Hepatic stellate cell (primary cell): ENCODE results near the gene GNS.

Experiments used
- DNase-seq: peaks from one replicate; pipeline ENCODE4 v3.0.0; 2011; ENCODE audit warnings: low spot score

GNS gene

DNA sequence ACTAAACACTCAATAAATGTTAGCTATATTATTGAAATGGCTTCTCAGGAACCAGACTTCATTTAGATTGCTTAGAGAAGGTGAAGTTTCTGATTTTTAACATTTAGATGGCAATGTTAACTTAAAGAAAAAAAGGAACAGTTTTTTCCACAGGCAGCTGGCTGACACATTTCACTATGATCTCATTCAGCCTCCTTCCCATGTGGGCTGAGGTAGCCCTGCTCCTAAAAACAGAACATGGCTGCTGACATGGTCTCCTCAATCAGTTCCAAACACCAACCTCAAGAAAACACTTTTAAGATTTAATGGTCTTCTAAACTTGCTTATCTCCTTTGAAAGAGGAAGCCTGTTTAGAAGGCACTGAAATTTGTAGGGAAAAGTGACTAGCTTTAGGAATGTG is 23.8 kb downstream of the GNS start:
- no peak for DNase-seq

GRCh38 chr12:64733857-64734256 is 25.3 kb downstream of the GNS start:
- DNase-seq, result no peak

GRCh38 chr12:64731683-64732082 is 27.5 kb downstream of the GNS start:
- no peak for DNase-seq

DNA sequence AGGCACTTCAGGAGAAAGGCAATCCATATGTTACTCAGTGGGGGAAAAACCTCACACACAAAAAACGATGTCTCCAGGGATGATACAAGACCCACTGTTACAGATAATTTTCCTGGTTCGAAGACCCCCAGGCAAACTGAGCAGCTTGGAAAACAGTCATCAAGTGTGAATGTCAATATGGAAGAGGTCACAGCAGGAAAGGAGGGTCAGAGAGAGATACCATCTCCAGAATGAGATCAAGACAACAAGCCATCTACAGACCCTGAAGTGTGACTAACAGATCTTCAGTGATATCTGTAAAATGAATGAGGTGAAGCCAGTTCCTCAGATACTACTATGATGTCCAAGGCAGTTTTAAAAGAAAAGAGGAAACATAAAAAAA is 28.6 kb downstream of the GNS start:
- no peak for DNase-seq

DNA sequence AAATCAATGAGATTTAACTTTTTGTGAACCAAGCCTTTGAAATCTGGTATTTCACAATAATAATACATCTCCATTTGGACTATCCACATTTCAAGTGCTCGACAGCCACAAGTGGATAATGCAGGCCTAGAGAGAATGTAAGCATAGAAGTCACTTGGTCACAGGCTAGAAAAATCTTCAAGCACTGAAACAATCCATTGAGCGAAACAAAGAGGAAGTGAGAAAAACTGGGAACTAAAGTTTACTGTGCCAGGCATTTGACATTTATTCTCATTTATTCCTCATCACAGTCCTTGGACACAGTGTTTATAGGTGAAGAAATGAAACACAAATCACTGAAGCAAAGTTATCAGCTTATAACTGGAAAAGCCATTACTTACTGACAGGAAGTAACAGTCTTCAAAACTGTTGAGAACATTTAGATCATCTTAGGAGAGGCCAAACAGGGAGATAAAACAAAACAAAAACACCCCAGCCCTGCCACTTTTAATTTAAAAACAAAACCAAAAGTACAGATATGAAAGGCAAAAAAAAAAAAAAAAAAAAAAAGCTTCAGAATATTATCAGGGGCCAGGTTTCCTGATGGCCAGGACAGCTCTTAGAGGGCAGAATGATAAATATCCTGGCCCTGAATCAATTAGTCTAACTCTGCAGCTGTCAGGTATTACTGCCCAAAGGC is 29.2 kb downstream of the GNS start:
- no peak for DNase-seq

DNA sequence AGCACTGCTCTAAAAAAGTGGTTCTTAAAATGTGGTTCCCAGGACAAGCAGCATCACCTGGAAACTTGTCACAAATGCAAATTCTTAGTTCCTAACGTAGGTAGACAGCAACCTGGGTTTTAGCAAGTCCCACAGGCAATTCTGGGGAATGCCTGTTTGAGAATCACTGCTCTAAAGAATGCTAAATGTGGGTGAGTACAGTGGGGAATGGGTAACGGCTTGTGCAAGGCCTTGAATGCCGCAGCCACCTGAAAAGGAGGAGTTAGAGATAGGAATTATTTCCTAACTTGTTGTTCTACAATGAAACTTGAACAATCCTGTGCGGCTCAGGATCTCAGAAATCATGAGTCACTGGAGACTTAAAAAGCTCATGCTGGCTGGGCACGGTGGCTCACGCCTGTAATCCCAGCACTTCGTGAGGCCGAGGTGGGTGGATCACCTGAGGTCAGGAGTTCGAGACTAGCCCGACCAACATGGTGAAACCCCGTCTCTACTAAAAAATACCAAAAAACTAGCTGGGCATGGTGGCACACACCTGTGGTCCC is 34.9 kb downstream of the GNS start:
- DNase-seq, result no peak

DNA sequence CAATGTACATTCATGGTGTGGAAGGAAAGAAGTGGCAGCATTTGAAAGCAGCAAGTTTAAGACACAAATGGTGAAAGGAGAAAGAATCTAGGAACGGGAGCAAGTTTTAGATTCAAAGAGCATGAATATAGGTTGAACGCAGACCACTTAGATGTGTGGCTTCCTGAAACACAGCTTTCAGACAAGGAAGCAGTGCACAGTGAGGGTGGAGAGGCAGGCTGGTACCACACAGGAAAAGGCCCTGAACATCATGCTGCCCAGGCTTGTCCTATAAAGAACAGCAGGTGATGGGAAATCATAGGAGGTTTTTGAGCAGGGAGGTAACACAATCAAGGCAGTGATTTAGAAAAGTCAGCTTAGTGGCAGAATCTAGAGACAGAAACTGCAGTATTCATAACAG is 35.6 kb downstream of the GNS start:
- DNase-seq, result no peak

DNA sequence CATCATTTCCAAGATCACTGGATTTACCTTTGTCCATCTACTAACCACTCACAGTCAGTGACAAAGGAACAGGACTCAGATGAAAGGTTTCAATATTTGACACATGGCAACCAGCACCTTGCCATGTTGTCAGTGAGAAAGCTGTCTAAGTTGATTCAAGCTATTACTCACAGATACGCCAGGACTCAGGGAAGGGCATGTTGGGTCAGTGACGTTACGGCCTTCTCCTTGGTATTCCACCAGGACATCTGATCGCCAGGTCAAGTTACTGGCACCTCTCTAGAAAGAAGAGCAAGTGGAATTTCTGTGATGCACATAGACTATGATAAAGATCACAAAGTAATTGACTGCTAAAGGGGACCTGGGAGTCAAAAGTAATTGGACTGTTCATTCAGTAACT is 36.4 kb downstream of the GNS start:
- DNase-seq, result no peak

DNA sequence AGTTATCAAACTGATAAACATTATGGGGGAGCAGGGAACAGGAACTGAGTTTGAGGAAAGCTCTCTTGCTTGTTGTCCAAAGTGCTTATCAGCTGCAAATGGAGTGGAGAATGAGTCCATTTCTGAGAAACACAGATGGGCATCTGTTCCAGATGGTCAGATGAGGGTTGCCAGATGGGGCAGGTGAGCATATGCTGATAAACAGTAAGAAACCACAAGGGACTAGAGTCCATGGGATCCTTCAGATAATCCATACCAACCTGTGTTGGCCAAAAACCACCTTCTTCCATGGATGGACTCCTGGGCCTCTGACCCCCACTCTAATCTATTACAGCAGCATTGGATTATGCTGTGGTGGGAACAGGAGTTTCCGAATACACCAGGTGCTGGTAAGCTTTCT is 38.3 kb downstream of the GNS start:
- DNase-seq, result no peak

DNA sequence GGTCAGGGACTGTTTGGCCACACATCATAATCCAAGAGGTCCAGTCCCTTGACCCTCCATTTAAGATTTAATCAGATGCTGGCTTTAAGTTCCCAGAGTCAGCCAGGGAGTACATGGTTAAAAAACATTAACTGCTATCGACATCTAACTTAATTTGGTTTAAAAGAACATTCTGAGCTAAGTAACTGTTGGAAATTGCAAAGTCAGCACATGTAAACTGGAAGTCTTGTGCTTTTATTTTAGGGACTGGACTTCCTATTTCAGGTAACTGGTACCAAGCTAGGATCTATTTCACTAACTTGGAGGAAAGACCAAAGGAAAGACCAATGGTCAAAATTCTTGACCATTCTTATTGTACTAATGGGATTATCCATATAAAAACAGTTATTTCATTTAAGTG is 40.6 kb downstream of the GNS start:
- no peak for DNase-seq

GRCh38 chr12:64716839-64717455 is 42.3 kb downstream of the GNS start:
- no peak for DNase-seq

DNA sequence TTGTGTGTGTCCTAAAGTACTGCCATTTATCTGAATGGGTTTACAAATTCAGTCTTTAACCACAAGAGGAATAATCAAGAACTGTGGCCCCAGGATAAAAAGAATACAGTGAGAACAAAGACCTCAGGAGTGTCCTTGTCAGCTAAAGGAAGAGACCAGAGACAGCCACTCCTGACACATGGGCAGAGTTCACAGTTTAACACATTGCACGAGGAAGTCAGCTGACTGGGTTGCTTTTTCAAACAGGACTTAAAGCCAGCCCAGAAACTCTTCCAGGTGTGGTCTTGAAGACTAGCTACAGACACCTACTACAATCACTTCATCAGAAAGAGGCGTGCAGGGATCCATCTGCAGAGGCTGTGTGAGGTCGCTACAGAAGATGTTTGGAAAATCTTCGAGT is 42.8 kb downstream of the GNS start:
- no peak for DNase-seq

GRCh38 chr12:64714551-64714968 is 44.6 kb downstream of the GNS start:
- DNase-seq, result no peak

DNA sequence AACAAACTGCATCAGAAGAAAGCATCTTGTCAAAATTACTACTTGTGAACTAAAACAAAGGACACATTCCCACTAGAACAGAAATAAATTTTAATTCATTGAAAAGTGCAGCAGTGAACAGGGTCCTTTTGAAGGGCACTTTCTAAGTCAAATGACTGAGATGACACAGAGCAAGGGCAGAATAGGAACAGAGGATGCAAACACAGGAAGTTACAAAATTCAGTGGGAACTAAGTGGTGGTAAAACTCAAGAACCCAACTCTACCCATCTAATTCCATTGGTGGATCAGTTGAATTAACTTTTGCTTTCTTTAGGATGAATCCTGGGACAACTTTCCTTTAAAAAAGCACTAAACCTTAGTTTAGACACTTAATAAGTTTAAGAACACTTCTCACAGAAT is 45.8 kb downstream of the GNS start:
- DNase-seq, result no peak

DNA sequence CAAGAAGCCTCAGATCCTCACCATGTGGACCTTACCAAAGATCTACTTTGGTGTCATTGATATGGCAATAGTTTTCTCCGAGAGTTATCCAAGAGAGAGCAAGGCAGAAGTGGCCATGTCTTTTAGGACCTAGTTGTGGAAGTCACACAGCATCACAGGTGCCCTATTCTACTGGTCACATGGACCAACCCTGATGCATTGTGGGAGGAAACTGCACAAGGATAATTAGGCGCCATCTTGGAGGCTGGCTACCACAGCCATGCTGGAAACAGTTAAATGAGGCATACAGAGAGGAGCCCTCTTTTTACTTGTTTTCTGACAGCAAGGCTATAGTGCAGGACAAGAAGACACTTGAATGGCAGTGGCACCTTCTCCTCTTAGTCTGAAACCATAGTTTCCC is 49.8 kb downstream of the GNS start:
- DNase-seq, result no peak

GRCh38 chr12:64707926-64708325 is 51.3 kb downstream of the GNS start:
- no peak for DNase-seq

DNA sequence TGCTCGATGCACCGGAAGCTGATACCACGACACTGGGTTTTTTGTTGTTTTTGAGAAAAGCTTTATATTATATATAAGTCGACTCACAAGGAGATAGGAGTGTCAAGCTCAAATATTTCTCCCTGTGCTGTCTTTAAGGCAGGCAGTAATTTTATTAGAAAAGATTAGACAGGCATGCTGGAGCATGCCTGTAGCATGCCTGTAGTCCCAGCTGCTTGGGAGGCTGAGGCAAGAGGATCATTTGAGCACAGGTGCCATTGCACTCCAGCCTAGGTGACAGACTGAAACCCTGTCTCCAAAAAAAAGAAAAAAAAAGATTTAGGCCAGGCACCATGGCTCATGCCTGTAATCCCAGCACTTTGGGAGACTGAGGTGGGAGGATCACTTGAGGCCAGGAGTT is 51.8 kb downstream of the GNS start:
- DNase-seq, result no peak

- DNase-seq, result no peak
These were observed 52.3 kb downstream of the GNS start for GRCh38 chr12:64706857-64707256.

- DNase-seq, result no peak
These were observed 52.9 kb downstream of the GNS start for GRCh38 chr12:64706306-64706705.

GRCh38 chr12:64701283-64701682 is 57.9 kb downstream of the GNS start:
- DNase-seq, result no peak

GRCh38 chr12:64700532-64700931 is 58.7 kb downstream of the GNS start:
- DNase-seq, result no peak

DNA sequence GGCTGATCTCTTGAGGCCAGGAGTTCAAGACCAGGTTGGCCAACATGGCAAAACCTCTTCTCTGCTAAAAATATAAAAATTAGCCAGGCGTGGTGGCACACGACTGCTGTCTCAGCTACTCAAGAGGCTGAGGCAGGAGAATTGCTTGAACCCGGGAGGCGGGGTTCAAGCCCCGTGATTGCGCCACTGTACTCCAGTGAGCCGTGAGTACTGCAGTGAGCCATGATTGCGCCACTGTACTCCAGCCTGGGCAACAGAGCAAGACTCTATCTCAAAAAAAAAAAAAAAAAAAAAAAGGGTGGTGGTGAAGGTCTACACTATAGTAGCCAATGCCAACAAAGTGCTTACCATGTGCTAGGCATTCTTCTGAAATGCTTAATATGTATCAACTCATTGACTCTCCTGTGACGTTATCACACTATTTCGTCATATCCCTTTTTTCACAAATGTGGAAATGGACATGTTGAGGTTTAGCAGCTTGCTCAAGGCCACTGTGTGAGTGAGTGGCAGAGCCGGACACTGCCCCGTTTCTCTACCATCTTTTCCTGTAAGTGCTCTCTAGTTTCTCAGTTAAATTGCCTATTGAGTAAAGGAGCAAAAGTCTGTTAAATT is 59.6 kb downstream of the GNS start:
- no peak for DNase-seq

- DNase-seq, result peak; percentile 25
These were observed 63.0 kb downstream of the GNS start for GRCh38 chr12:64696080-64696741.
